Measurements from ENCODE around the gene PPP3R1.

Gene PPP3R1

DNA sequence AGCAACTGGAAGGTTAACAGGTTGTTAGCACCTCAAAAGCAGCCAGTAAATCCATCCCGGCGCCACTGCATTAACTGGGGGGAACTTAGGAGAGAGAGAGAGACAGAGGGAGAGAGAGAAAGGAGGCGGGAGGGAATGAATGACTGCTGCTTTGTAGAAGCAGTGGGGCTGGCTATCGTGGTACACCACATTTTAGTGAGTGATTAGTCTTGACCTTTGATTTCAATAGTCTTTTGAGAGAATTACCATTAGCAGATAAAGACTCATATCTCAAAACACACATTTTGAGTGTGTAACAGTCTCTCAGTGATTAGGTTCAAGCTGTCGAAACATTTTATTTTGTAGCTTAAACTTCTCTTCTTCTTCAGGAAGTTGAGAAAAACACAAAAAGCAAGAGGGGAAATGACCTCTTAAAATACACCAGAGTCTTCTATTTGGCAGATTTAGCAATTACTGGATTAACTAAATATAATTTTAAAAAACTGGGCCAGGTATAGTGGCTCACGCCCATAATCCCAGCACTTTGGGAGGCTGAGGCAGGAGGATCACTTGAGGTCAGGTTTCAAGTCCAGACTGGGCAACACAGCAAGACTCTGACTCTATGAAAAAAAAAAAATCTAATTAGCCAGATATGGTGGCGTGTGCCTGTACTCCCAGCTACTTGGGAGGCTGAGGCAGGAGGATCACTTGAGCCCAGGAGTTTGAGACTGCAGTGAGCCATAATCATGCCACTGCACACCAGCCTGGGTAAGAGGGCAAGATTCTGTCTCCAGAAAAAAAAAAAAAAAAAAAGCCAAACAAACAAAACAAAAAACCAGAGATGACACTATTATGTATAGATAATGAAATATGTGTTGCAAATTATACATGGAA lies 116.6 kb downstream of the PPP3R1 start:
- DNase-seq = no peak

DNA sequence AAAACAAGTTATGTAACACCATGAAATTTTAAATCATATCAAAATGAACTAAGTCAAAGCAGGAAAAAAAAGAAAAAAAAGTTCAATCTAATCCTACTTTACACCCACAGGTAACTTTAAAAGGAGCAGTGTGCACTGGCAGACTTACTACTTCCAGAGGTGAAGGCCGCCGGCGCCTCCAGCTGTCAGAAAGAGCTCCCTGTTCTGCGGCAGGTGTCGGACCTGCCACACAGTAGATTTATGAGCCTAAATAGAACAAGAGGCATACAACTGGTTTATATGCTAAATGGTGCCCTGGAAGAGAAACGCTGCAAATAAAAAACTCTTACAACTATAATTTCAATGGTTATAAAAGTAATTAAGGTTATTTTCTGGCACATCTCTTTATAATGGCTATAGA lies 117.8 kb downstream of the PPP3R1 start:
- DNase-seq = no peak

DNA sequence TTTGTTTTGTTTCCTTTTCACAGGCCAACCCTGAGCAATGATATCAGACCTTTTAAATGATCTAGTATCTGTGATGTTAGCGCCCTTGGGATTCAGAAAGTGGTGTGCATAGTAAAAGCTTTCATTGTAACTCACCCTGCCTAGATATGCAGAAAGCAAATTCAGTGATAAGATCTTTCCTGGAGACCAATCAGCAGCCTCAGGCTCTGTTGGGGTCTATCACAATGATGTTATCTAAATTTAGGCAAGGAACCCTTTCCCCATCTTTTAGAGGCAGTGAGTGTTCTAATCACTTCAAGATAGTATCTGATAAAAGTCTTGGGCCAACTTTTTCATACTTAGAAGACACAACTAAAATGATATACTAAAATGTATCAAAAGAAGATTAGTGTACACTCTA lies 118.2 kb downstream of the PPP3R1 start:
- no peak for DNase-seq
